H1 (cell line): ENCODE results near the gene SNRK. TPM values are rescaled to one million over a fixed set of nuclear protein-coding genes. Genes with fewer than 3 reads are reported as not detected.

ENCODE experiments used
- BCL11A ChIP-seq, 2 experiments: IDR thresholded peaks; one replicate each; pipeline ENCODE4 v1.6.1; 2011; ENCODE audit warnings: low read depth in 2 of 2, low read length in 2 of 2, mild to moderate bottlenecking in 2 of 2
- CREB1 ChIP-seq: IDR thresholded peaks from 2 replicates; pipeline ENCODE4 v1.6.1; 2012; ENCODE audit warnings: inconsistent platforms
- HDAC6 ChIP-seq: IDR thresholded peaks from one replicate; pipeline ENCODE4 v1.7.1; 2012; ENCODE audit warnings: low read depth, mild to moderate bottlenecking, inconsistent platforms, low read length, moderate library complexity
- MAFK ChIP-seq: IDR thresholded peaks from 2 replicates; pipeline ENCODE4 v1.6.1; 2012; ENCODE audit warnings: low read depth, mild to moderate bottlenecking, improper control_type of control experiment, low read length
- POLR2AphosphoS5 ChIP-seq: IDR thresholded peaks from 2 replicates; pipeline ENCODE4 v1.6.1; 2011; ENCODE audit warnings: low read depth, low read length
- POU5F1 ChIP-seq: IDR thresholded peaks from 2 replicates; pipeline ENCODE4 v1.6.1; 2011; ENCODE audit warnings: low read depth, mild to moderate bottlenecking, low read length, moderate library complexity
- SAP30 ChIP-seq: fragments of 300-600 bp; sonication (generic); IDR thresholded peaks from 2 replicates; pipeline ENCODE4 v1.7.1; 2012; ENCODE audit warnings: low read length, moderate library complexity, mild to moderate bottlenecking, inconsistent platforms; ENCODE audit not compliant: insufficient read depth, insufficient replicate concordance
- polyA plus RNA-seq, 7 experiments: library from polyadenylated mRNA; depleted of rRNA in 3 of 7; stranded (reverse) in 5 of 7; unstranded in 2 of 7; fragments of >200 nt in 5 of 7; fragments of 200-250 nt in 2 of 7; gene quantifications; 1 replicate in 5 of 7; 2 replicates in 1 of 7; 4 replicates in 1 of 7; pipeline versions ENCODE4 v1.2.1 to v1.2.3, GENCODE V29; 2011 to 2013; ENCODE audit warnings: missing spikeins in 2 of 7, mixed read lengths in 2 of 7
- total RNA-seq: library from RNA; stranded (reverse); fragmentation: NEBNext Ultra II Directional; extraction: Animal tissue kit (Norgen Biotek cat#: 25700); gene quantifications from 2 replicates; pipeline ENCODE4 v1.2.1, GENCODE V29; 2021

The SNRK gene
- total and polyA plus RNA-seq, 2 of the 8 experiments (the other 6 are each of a cell fraction or from before 2014, with no cell fraction given) = 4.4 to 11.7 TPM

GRCh38 chr3:43259626-43260025, 26.7 kb upstream of the SNRK start (continued):
- TF ChIP-seq POU5F1 (no peak), BCL11A (IDR thresholded peaks at IDR 0.05; ENCODE audit: low read depth in 2 of 2, low read length in 2 of 2) (no peak), MAFK (no peak), CREB1 (no peak), POLR2AphosphoS5 (no peak), HDAC6 (no peak), SAP30 (no peak)
- TF ChIP-seq, all 59 proteins: peak for 0
